ENCODE data around the gene MPP2.

MPP2 gene

GRCh38 chr17:43916385-43916784 is 9.0 kb upstream of the MPP2 start:
- Histone ChIP-seq H3K4me3 (ENCODE audit: low read length, poor library complexity, severe bottlenecking) (peak overlapping the region; percentile 80), H3K9me3 (ENCODE audit: insufficient read depth, low read depth, low read length) (no peaks in the 10 kb centered on the region), H3K4me1 (ENCODE audit: insufficient read depth, low read length, poor library complexity, severe bottlenecking) (peaks cover 26% of the 10 kb centered on the region), H3K4me2 (ENCODE audit: low read depth, low read length, poor library complexity, severe bottlenecking) (peak overlapping the region; percentile 73), H2AFZ (ENCODE audit: low read length) (no peak overlapping the region), H3K9ac (ENCODE audit: low read depth, low read length, poor library complexity, severe bottlenecking) (peak overlapping the region; percentile 78), H3K9me2 (replicated peaks; ENCODE audit: low read depth, low read length) (no peaks in the 10 kb centered on the region), H3K27me3 (ENCODE audit: insufficient read depth, low read length, poor library complexity, severe bottlenecking) (no peaks in the 10 kb centered on the region), H4K20me1 (ENCODE audit: insufficient read depth, low read length, poor library complexity, severe bottlenecking) (no peaks in the 10 kb centered on the region), H3K36me3 (ENCODE audit: insufficient read depth, low read length) (no peaks in the 10 kb centered on the region), H3F3A (ENCODE audit: low read depth) (no peaks in the 10 kb centered on the region), H3K79me2 (ENCODE audit: insufficient read depth, low read length) (peaks cover 8% of the 10 kb centered on the region; the same call in 1 of the 2 replicates)
- TF ChIP-seq, protein P1, sequence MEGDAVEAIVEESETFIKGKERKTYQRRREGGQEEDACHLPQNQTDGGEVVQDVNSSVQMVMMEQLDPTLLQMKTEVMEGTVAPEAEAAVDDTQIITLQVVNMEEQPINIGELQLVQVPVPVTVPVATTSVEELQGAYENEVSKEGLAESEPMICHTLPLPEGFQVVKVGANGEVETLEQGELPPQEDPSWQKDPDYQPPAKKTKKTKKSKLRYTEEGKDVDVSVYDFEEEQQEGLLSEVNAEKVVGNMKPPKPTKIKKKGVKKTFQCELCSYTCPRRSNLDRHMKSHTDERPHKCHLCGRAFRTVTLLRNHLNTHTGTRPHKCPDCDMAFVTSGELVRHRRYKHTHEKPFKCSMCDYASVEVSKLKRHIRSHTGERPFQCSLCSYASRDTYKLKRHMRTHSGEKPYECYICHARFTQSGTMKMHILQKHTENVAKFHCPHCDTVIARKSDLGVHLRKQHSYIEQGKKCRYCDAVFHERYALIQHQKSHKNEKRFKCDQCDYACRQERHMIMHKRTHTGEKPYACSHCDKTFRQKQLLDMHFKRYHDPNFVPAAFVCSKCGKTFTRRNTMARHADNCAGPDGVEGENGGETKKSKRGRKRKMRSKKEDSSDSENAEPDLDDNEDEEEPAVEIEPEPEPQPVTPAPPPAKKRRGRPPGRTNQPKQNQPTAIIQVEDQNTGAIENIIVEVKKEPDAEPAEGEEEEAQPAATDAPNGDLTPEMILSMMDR (conservative IDR thresholded peaks at IDR 0.05; ENCODE audit: low read length) = peak; percentile 36
- no peak for TF ChIP-seq EZH2phosphoT487 (IDR thresholded peaks at IDR 0.05; ENCODE audit: borderline replicate concordance)

GRCh38 chr17:43915559-43915958 is 8.2 kb upstream of the MPP2 start:
- H3K4me1 ChIP-seq (ENCODE audit: insufficient read depth, low read length, poor library complexity, severe bottlenecking) = peaks cover 26% of the 10 kb centered on the region
- no peaks in the 10 kb centered on the region for H3K27me3 ChIP-seq (ENCODE audit: insufficient read depth, low read length, poor library complexity, severe bottlenecking)
- H3K9ac ChIP-seq (ENCODE audit: low read depth, low read length, poor library complexity, severe bottlenecking) = peak overlapping the region; percentile 25
- no peaks in the 10 kb centered on the region for H3K9me2 ChIP-seq (replicated peaks; ENCODE audit: low read depth, low read length)
- H3K4me3 ChIP-seq (ENCODE audit: low read length, poor library complexity, severe bottlenecking) = peak overlapping the region; percentile 80
- H3F3A ChIP-seq (ENCODE audit: low read depth) = no peaks in the 10 kb centered on the region
- H3K4me2 ChIP-seq (ENCODE audit: low read depth, low read length, poor library complexity, severe bottlenecking) = peak overlapping the region; percentile 73
- peaks cover 8% of the 10 kb centered on the region; the same call in 1 of the 2 replicates for H3K79me2 ChIP-seq (ENCODE audit: insufficient read depth, low read length)
- no peaks in the 10 kb centered on the region for H3K36me3 ChIP-seq (ENCODE audit: insufficient read depth, low read length)
- TF ChIP-seq, protein P1 (conservative IDR thresholded peaks at IDR 0.05; ENCODE audit: low read length) = no peak
- no peak for TF ChIP-seq EZH2phosphoT487 (IDR thresholded peaks at IDR 0.05; ENCODE audit: borderline replicate concordance)
- H3K9me3 ChIP-seq (ENCODE audit: insufficient read depth, low read depth, low read length) = no peaks in the 10 kb centered on the region
- no peak overlapping the region for H2AFZ ChIP-seq (ENCODE audit: low read length)
- no peaks in the 10 kb centered on the region for H4K20me1 ChIP-seq (ENCODE audit: insufficient read depth, low read length, poor library complexity, severe bottlenecking)

- no peaks in the 10 kb centered on the region for H3F3A ChIP-seq (ENCODE audit: low read depth)
- H3K4me2 ChIP-seq (ENCODE audit: low read depth, low read length, poor library complexity, severe bottlenecking) = no peak overlapping the region
- H3K36me3 ChIP-seq (ENCODE audit: insufficient read depth, low read length) = no peaks in the 10 kb centered on the region
- H3K9me2 ChIP-seq (replicated peaks; ENCODE audit: low read depth, low read length) = no peaks in the 10 kb centered on the region
- peaks cover 26% of the 10 kb centered on the region for H3K4me1 ChIP-seq (ENCODE audit: insufficient read depth, low read length, poor library complexity, severe bottlenecking)
- no peaks in the 10 kb centered on the region for H3K27me3 ChIP-seq (ENCODE audit: insufficient read depth, low read length, poor library complexity, severe bottlenecking)
- H3K79me2 ChIP-seq (ENCODE audit: insufficient read depth, low read length) = peaks cover 8% of the 10 kb centered on the region; the same call in 1 of the 2 replicates
- H4K20me1 ChIP-seq (ENCODE audit: insufficient read depth, low read length, poor library complexity, severe bottlenecking) = no peaks in the 10 kb centered on the region
- TF ChIP-seq, protein P1 (conservative IDR thresholded peaks at IDR 0.05; ENCODE audit: low read length) = no peak
- no peak for TF ChIP-seq EZH2phosphoT487 (IDR thresholded peaks at IDR 0.05; ENCODE audit: borderline replicate concordance)
- H2AFZ ChIP-seq (ENCODE audit: low read length) = no peak overlapping the region
- H3K9me3 ChIP-seq (ENCODE audit: insufficient read depth, low read depth, low read length) = no peaks in the 10 kb centered on the region
- no peak overlapping the region for H3K9ac ChIP-seq (ENCODE audit: low read depth, low read length, poor library complexity, severe bottlenecking)
- H3K4me3 ChIP-seq (ENCODE audit: low read length, poor library complexity, severe bottlenecking) = no peak overlapping the region
Measured at GRCh38 chr17:43914451-43914850, 7.1 kb upstream of the MPP2 start.

Measured in Loucy (cell line).